ENCODE data around the gene PXDN.

DNA sequence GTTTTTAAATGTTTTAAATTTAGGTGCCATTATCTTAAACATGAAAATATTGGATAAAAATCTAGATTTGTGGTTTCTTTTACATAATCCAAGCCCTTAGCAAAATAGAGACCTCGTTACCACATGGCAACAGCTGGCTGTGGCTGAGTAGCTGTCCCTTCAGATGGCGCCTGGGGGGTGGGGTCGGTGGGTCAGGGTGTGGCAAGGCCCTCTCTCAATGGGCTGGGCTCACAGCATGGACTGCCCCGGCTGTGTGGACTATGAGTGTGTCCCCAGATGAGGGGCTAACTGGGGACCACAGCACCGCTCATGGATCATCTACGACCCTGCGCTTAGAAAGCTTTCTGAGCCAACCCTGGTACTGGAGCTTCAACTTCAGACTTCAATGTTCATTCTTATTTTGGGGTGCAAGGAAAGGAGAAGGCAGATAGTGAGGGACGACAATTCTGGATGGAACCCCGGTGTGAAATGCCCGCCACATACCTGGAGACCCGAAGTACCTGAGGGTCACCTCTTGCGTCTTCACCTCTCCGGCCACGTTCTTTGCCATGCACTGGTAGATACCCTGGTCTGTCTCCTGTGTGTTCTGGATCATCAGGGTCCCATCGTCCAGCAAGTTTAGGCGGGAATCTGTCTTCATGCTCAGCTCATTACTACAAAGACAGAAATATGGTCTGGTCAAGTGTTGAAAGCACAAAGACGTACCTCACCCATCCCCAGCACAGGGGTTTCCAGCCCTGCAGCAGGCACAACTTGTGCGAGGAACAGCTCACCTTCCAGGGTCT is 71.0 kb downstream of the PXDN start:
- TF ChIP-seq, protein P1, sequence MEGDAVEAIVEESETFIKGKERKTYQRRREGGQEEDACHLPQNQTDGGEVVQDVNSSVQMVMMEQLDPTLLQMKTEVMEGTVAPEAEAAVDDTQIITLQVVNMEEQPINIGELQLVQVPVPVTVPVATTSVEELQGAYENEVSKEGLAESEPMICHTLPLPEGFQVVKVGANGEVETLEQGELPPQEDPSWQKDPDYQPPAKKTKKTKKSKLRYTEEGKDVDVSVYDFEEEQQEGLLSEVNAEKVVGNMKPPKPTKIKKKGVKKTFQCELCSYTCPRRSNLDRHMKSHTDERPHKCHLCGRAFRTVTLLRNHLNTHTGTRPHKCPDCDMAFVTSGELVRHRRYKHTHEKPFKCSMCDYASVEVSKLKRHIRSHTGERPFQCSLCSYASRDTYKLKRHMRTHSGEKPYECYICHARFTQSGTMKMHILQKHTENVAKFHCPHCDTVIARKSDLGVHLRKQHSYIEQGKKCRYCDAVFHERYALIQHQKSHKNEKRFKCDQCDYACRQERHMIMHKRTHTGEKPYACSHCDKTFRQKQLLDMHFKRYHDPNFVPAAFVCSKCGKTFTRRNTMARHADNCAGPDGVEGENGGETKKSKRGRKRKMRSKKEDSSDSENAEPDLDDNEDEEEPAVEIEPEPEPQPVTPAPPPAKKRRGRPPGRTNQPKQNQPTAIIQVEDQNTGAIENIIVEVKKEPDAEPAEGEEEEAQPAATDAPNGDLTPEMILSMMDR (IDR thresholded peaks at IDR 0.05; ENCODE audit: borderline replicate concordance, extremely low read depth, low read length, poor library complexity, severe bottlenecking): no peak
- no peak for TF ChIP-seq EZH2 (IDR thresholded peaks at IDR 0.05; ENCODE audit: borderline replicate concordance, low read depth, low read length, severe bottlenecking)
